ENCODE measurements around the gene PLPP3.
A peak's percentile ranks its signal among the peaks of the same experiment; 100 is the strongest.

PLPP3 gene

DNA sequence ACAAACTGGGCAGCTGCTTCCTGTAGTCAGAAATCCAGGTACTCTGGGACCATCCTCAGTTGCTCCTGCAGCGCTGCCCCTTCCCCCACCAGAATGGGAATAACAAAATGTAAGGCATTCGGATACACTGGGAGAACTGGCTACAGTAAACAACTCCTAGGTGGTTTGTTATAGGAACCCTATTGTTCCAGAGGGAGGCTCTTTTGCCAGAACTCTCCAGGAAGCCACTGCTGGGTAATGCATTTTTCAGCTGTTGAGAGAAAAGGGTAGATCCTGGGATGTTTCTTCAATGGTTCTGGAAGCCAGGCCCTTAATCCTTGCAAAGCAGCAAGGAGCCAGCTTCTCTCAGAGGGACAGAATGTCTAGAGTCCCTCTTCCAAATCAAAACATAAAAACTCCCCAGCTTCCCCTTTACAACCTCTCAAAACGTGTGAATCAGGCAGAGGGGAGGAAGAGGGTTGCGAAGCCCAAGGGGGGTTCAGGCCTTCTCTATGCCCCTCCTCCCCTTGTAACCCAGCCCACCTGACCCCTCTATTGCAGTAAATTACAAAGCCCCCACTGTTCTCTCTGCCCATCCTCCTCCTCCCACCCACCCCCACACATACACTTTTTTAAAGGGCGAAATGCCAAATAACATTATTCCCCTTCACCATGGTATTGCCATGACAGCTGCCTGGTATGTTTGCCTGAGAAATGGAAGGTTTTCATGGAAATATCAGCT is 29.1 kb downstream of the PLPP3 start:
- TF ChIP-seq, protein P1, sequence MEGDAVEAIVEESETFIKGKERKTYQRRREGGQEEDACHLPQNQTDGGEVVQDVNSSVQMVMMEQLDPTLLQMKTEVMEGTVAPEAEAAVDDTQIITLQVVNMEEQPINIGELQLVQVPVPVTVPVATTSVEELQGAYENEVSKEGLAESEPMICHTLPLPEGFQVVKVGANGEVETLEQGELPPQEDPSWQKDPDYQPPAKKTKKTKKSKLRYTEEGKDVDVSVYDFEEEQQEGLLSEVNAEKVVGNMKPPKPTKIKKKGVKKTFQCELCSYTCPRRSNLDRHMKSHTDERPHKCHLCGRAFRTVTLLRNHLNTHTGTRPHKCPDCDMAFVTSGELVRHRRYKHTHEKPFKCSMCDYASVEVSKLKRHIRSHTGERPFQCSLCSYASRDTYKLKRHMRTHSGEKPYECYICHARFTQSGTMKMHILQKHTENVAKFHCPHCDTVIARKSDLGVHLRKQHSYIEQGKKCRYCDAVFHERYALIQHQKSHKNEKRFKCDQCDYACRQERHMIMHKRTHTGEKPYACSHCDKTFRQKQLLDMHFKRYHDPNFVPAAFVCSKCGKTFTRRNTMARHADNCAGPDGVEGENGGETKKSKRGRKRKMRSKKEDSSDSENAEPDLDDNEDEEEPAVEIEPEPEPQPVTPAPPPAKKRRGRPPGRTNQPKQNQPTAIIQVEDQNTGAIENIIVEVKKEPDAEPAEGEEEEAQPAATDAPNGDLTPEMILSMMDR (IDR thresholded peaks at IDR 0.05; ENCODE audit: low read depth, low read length), result no peak
- peak; percentile 31 for DNase-seq (ENCODE audit: low read depth, low spot score)
- in situ Hi-C loops (cut with HindIII; ENCODE audit: low sequenced_read_pairs), result no loop called here
- H3K4me3 ChIP-seq (ENCODE audit: low read depth, low read length), result no peak overlapping the region

DNA sequence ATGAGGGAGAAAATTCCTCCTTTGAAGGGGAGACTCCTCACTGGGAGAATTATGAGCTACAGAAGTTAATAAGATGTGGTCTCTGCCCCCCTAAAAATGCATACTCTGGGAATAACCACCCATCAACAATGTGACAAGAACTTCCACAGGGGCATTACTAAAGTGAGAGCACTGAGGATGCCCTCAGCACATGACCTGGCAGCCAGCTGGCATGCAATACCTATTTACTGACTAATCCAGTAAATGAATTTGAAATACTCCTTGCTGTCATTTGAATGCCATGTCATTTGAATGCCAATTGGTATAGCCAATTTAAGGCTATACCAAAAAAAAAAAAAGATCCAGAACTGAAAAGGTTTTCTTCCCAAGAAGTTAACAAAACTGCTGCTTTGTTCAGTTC is 30.8 kb downstream of the PLPP3 start:
- TF ChIP-seq, protein P1 (IDR thresholded peaks at IDR 0.05; ENCODE audit: low read depth, low read length), result no peak
- DNase-seq (ENCODE audit: low read depth, low spot score), result no peak
- in situ Hi-C loops (cut with HindIII; ENCODE audit: low sequenced_read_pairs), result no loop called here
- H3K4me3 ChIP-seq (ENCODE audit: low read depth, low read length), result no peak overlapping the region

DNA sequence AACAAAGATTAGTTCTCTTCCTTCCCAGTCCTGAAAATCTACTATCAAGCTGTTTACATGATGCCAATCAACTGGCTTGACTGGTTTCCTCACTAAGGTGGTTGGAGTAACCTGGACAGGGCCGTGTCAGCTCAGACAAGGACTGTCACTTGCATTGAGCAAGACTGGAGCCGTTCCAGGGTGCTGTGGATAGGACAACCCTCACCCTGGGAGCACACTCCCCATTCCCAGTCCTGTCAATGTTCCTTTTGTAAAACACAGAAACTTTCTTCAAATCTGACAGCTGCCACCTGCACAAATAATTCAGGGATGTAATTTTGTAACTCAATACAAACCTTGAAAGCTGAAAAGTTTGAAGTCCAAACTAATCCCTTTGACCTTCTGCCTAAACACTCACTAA is 31.4 kb downstream of the PLPP3 start:
- DNase-seq (ENCODE audit: low read depth, low spot score), result no peak
- H3K4me3 ChIP-seq (ENCODE audit: low read depth, low read length), result no peak overlapping the region
- in situ Hi-C loops (cut with HindIII; ENCODE audit: low sequenced_read_pairs), result no loop called here
- TF ChIP-seq, protein P1 (IDR thresholded peaks at IDR 0.05; ENCODE audit: low read depth, low read length), result no peak

DNA sequence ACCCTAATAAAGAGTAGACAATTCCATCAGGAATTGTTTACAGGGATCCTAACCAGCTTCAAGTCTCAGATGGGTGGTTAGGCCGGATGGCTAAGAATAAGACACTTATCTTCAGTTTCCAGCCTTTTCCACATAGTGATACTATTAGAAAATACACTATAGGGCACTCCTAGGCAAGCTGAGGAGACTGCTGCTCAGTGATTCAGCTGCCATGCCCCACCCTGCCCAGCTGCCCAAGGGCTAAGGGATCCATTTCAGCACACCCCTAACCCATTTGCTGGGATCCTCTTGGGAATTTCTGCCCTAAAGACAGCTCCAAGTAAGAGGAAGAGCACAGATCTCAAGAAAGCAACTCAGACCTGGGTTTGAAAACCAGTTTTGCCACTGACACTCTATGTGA is 31.9 kb downstream of the PLPP3 start:
- no peak for DNase-seq (ENCODE audit: low read depth, low spot score)
- H3K4me3 ChIP-seq (ENCODE audit: low read depth, low read length), result no peak overlapping the region
- in situ Hi-C loops (cut with HindIII; ENCODE audit: low sequenced_read_pairs), result no loop called here
- TF ChIP-seq, protein P1 (IDR thresholded peaks at IDR 0.05; ENCODE audit: low read depth, low read length), result no peak

DNA sequence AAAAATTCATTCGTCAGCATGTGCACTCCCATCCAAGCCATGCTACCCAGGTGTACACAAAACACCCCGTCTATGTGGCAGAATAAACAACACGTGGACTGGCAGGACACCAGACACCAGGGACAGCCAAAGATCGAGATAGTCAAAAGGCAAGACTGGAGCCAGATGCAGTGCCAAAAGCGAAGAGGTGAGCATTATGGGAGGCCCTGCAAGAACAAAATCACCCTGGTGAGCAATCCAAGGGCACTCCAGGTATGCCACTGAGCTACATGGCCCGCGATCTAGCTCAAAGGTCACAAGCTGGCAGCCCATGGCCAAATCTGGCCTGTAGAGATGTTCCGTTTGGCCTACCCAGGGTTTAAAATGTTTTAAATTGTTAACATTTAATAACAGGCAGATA is 33.7 kb downstream of the PLPP3 start:
- in situ Hi-C loops (cut with HindIII; ENCODE audit: low sequenced_read_pairs), result no loop called here
- H3K4me3 ChIP-seq (ENCODE audit: low read depth, low read length), result no peak overlapping the region
- no peak for DNase-seq (ENCODE audit: low read depth, low spot score)
- TF ChIP-seq, protein P1 (IDR thresholded peaks at IDR 0.05; ENCODE audit: low read depth, low read length), result no peak

DNA sequence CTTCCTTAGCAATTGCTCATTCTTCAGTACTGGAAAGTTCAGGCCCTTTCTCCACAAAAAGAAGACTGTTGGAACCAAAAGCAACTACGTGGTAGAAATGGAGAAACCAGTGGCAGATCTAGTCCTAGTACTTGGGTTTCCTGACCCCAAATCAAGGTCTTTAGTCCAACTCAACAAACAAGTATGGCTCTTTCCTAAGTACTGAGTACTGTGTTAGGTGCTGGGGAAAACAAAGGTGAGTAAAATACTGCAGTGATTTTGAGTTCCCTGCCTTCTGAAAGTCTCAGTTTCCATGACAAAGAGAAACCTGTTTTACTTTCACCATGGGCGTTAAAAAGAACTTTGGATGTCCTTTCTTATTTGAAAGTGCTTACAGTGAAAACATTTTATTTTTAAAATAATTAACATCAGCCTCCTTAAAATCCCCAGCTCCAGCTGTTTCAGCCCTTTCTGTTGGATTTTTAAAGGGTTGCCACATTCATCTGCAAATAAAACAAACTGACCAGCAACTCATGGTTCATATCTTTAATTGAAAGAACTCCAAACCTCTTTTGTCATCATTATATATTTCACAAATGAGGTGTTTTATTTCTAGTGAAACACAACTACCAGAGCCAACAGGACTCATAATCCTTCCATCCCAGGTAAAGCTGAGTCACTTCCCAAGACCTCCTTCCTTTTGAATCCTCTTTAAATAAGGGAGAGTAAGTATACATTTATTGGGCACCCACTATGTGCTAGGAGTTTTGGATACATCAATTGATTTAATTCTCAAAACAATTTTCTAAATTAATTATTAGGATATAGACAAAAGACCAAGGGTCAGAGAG is 35.4 kb downstream of the PLPP3 start:
- in situ Hi-C loops (cut with HindIII; ENCODE audit: low sequenced_read_pairs), result no loop called here
- H3K4me3 ChIP-seq (ENCODE audit: low read depth, low read length), result no peak overlapping the region
- TF ChIP-seq, protein P1 (IDR thresholded peaks at IDR 0.05; ENCODE audit: low read depth, low read length), result no peak
- DNase-seq (ENCODE audit: low read depth, low spot score), result no peak
